HepG2 (cell line): ENCODE data around the gene DEPDC5. TPM values are rescaled to one million over a fixed set of nuclear protein-coding genes. Genes with fewer than 3 reads are reported as not detected.

Source experiments
- HOMEZ ChIP-seq: IDR thresholded peaks from 2 replicates; pipeline ENCODE4 v1.6.1; 2016; ENCODE audit warnings: low read depth
- TBP ChIP-seq: sonication (generic); formaldehyde crosslinking; IDR thresholded peaks from 2 replicates; pipeline ENCODE4 v1.5.0; 2020; ENCODE audit warnings: missing genetic modification reagents
- TOE1 ChIP-seq: sonication (generic); formaldehyde crosslinking; IDR thresholded peaks from 2 replicates; pipeline ENCODE4 v1.4.0; 2020; ENCODE audit warnings: mild to moderate bottlenecking, missing genetic modification reagents
- ZNF180 ChIP-seq: sonication (generic); formaldehyde crosslinking; IDR thresholded peaks from 2 replicates; pipeline ENCODE4 v1.4.0; 2020; ENCODE audit warnings: low read depth, missing genetic modification reagents, borderline replicate concordance
- polyA plus RNA-seq, 8 experiments: library from polyadenylated mRNA; depleted of rRNA in 3 of 8; stranded (reverse) in 7 of 8; unstranded in 1 of 8; fragments of >200 nt; fragmentation: Illumina TruSeq in 4 of 8; extraction: Trizol in 4 of 8; gene quantifications; 2 replicates each; pipeline versions ENCODE4 v1.2.1 to v1.2.3, GENCODE V29; 2011 to 2016; ENCODE audit warnings: low read depth in 4 of 8, missing spikeins in 1 of 8, mixed read lengths in 1 of 8; ENCODE audit not compliant: insufficient read depth in 1 of 8
- total RNA-seq, 5 experiments: library from RNA; depleted of rRNA; stranded (reverse); fragments of >200 nt; fragmentation: Illumina TruSeq; extraction: Trizol; gene quantifications; 2 replicates each; pipeline ENCODE4 v1.2.3, GENCODE V29; 2016; ENCODE audit warnings: low read depth in 1 of 5
- TF ChIP-seq, protein P1 (sequence below): sonication (generic); formaldehyde crosslinking; IDR thresholded peaks from 2 replicates; pipeline ENCODE4 v1.4.0; 2020; ENCODE audit warnings: missing genetic modification reagents, mild to moderate bottlenecking, borderline replicate concordance
- TF ChIP-seq, protein P2 (sequence below): sonication (generic); formaldehyde crosslinking; IDR thresholded peaks from 2 replicates; pipeline ENCODE4 v1.8.0; 2022; ENCODE audit warnings: missing genetic modification reagents, mild to moderate bottlenecking, moderate library complexity, borderline replicate concordance

Gene DEPDC5
- total and polyA plus RNA-seq, 2 of the 13 experiments (the other 11 are each of a cell fraction or from before 2014, with no cell fraction given), result 9.8 to 12.4 TPM

DNA sequence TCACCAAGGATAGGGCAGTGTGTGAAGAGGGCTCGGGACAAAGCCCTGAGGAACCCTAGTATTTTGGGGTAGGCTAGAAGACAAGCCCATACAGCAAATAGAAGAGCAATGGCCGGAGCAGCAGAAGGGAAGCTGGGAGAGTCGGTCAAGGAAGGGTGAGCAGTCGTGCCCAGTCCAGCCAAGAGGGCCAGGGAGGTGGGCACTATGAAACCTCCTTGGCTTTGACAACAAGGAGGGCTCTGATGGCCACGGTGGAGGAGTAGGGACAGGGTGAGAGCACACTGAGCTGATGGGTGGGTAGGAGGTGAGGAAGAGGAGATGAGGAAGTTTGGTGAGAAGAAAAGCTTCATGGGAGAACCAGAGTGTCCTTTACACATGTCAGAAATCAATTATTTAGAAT, 188.3 kb downstream of the DEPDC5 start (continued):
- TF ChIP-seq, protein P1, sequence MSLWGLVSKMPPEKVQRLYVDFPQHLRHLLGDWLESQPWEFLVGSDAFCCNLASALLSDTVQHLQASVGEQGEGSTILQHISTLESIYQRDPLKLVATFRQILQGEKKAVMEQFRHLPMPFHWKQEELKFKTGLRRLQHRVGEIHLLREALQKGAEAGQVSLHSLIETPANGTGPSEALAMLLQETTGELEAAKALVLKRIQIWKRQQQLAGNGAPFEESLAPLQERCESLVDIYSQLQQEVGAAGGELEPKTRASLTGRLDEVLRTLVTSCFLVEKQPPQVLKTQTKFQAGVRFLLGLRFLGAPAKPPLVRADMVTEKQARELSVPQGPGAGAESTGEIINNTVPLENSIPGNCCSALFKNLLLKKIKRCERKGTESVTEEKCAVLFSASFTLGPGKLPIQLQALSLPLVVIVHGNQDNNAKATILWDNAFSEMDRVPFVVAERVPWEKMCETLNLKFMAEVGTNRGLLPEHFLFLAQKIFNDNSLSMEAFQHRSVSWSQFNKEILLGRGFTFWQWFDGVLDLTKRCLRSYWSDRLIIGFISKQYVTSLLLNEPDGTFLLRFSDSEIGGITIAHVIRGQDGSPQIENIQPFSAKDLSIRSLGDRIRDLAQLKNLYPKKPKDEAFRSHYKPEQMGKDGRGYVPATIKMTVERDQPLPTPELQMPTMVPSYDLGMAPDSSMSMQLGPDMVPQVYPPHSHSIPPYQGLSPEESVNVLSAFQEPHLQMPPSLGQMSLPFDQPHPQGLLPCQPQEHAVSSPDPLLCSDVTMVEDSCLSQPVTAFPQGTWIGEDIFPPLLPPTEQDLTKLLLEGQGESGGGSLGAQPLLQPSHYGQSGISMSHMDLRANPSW (CRISPR knock-in tag), result no peak
- TF ChIP-seq TOE1 (CRISPR knock-in tag) (no peak), ZNF180 (CRISPR knock-in tag) (no peak), HOMEZ (CRISPR knock-in tag) (no peak), TBP (CRISPR knock-in tag) (no peak)
- TF ChIP-seq, protein P2, sequence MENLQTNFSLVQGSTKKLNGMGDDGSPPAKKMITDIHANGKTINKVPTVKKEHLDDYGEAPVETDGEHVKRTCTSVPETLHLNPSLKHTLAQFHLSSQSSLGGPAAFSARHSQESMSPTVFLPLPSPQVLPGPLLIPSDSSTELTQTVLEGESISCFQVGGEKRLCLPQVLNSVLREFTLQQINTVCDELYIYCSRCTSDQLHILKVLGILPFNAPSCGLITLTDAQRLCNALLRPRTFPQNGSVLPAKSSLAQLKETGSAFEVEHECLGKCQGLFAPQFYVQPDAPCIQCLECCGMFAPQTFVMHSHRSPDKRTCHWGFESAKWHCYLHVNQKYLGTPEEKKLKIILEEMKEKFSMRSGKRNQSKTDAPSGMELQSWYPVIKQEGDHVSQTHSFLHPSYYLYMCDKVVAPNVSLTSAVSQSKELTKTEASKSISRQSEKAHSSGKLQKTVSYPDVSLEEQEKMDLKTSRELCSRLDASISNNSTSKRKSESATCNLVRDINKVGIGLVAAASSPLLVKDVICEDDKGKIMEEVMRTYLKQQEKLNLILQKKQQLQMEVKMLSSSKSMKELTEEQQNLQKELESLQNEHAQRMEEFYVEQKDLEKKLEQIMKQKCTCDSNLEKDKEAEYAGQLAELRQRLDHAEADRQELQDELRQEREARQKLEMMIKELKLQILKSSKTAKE, result no peak
